GDM1 (cell line): ENCODE measurements around the gene STPG2.
"Not testable (repeated sequence)": the region's sequence is repeated elsewhere in the genome, so short reads cannot be mapped to it uniquely, and the experiment has no call there.

Experiments used
- DNase-seq: peaks from one replicate; lab custom pipeline; 2025; lab: John Stamatoyannopoulos, UW

Gene STPG2

DNA sequence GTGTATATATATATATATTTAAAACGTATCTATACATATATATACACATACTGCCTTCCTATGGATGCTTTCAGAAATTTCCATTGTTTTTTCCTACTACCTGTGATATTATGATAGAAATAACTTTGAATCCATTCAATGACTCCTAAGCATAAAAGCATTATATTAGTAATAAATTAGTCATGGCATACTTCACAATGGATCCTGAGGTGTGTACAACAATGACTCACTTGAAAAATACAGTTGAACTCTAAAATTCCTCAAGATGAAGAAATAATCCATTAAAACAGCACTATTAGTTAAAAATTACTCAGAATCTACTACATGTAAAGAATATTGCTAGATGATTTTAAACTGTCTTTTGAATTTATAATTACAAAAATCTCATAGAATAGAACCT is 201.1 kb downstream of the STPG2 start:
- no peak for DNase-seq

DNA sequence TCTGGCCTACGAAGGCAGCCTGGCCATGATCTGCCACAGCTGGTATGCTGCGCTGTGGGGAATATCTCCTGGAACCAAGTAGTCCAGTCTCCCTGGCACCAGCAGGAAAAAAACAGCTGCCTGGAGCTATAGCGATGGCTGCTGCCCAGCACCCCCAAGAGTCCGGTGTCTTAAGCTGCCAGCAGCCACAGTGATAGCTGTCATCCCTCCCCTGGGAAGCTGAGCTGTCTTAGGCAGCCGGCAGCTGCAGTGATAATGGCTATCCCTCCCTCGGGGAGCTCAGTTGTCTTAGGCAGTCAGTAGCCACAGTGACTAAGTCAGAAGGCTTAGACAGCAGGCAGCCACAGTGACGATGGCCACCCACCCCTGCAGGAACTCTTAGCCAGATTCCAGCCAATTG is 205.1 kb downstream of the STPG2 start:
- DNase-seq: no peak

DNA sequence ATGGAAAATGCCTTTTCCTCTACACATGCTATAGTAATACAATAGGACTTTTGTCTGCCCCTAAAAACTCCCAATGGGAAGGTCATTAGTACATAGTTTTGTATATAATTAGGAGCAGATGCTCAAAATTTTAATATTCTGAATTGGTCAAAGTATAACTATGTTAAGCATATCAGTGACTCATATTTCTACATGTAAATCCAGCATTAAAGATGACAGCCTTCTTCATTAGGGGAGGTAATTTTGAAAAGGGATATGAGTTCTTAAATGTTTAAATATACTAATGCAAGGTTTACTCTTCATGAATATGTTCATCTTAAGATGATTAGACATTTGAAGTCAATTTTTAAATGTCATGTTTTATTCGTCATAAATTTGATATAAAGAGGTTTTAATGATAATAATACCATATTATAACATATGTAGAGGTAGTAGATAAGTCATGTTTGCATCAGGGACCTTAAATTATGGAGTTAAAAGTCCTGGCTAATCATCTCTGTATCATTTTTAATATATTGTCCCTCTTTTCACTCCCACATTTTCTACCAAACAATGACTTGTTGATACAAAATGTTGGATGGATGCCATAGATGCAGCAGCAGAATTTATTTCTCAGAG is 218.8 kb downstream of the STPG2 start:
- no peak for DNase-seq

DNA sequence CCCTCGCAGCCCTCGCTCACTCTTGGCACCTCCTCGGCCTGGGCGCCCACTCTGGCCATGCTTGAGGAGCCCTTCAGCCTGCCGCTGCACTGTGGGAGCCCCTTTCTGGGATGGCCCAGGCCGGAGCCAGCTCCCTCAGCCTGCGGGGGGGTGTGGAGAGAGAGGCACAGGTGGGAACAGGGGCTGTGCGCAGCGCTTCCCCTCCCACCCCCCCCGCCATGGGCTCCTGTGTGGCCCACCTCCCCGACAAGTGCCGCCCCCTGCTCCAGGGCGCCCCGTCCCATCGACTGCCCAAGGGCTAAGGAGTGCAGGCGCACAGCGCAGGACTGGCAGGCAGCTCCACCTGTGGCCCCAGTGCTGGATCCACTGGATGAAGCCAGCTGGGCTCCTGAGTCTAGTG is 220.2 kb downstream of the STPG2 start:
- DNase-seq: no peak

DNA sequence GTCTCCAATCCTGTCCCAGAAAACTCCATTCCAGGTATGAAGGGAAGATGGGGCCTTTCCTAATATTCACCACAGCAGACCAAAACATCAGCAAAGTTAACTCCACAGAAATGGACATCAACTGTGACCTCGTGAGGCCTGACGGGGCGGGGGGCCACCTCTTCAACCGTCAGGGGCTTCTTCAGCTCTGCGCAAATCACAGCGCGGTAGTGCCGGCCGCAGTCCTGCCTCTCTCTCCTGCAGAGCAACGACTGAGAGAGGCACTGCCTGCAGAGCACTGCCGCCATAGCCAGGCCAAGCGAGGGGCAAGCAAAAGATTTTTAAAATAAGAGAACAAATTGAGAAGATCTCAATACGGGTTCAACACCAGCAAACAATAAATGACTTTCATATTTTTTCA is 226.2 kb downstream of the STPG2 start:
- DNase-seq: no peak

DNA sequence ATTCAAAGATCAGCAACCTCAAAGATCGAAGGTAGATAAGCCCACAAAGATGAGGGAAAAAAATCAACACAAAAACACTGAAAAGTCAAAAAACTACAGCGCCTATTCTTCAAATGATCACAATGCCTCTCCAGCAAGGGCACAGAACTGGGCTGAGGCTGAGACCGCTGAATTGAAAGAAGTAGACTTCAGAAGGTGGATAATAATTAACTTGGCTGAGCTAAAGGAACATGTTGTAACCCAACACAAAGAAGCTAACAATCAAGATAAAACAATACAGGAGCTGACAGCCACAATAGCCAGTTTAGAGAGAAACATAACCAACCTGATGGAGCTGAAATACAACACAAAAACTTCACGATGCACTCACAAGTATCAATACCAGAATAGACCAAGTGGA is 231.1 kb downstream of the STPG2 start:
- no peak for DNase-seq

DNA sequence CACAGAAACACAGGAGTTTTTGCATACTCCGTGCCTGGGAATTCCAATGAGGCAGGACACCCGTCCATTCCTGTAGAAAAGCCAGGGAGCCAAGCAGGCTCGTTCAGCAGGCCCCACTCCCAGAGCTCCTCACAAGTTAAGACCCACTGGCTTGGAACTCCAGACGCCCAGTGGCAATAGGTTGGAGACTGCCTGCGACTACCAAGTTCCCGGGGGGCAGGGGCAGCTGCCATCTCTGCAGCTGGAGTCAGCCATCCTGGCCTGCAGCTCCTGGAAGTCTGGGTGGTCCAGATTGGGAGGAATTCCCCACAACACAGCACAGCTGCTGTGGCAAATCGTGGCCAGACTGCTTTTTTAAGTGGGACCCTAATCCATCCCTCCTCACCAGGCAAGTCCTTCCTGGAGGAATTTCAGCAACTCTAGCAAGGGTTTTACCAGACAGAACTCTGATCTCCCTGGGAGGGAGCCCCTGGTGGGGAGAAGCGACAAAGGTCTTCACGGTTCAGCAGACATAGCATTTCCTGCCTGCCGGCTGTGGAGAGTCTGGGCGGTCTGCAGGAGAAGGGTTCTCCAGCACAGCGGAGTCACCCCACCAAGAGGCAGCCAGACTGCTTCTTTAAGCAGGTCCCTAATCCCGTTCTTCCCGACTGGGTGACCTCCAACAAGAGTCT is 231.9 kb downstream of the STPG2 start:
- DNase-seq: no peak

DNA sequence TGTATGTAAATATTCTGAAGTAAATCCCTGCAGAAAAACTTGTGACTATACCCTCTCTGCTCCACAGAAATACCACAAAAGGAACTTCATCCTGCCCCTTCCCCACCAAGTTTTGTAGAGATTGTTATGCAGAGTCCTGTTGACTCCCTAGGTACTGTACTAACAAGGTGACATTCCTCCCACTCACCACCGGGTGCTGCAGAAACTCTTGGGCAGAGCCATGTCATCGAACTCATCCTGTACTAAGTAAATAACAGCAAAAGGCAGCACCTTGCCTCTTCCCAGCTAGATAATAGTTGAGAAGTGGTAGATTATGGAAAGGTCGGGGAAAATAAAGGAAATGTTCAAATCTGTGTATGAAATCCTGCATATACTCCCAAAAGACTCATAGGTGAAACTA is 233.3 kb downstream of the STPG2 start:
- DNase-seq: no peak

DNA sequence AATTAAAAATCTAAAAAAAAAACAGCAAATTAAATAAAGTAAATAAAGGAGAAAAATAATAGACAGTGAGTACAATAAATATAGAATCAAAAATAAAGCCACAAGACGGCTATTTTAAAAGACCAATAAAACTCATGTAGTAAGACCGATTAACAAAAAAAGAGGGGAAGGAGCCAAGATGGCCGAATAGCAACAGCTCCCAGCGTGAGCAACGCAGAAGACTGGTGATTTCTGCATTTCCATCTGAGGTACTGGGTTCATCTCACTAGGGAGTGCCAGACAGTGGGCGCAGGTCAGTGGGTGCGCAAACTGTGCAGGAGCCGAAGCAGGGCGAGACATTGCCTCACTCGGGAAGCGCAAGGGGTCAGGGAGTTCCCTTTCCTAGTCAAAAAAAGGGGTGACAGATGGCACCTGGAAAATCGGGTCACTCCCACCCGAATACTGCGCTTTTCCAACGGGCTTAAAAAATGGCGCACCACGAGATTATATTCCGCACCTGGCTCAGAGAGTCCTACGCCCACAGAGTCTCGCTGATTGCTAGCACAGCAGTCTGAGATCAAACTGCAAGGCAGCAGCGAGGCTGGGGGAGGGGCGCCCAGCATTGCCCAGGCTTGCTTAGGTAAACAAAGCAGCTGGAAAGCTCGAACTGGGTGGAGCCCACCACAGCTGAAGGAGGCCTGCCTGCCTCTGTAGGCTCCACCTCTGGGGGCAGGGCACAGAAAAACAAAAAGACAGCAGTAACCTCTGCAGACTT is 239.7 kb downstream of the STPG2 start:
- DNase-seq: not testable (repeated sequence)

DNA sequence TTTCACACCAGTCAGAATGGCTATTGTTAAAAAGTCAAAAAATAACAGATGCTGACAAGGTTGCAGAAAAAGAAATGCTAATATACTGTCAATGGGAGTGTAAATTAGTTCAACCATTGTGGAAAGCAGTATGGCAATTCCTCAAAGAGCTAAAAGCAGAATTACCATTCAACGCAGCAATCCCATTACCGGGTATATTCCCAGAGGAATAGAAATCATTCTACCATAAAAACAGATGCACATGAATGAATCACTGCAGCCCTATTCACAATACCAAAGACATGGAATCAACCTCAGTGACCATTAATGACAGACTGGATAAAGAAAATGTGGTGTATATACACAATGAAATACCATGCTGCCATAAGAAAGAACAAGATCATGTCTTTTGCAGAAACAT is 243.0 kb downstream of the STPG2 start:
- no peak for DNase-seq

DNA sequence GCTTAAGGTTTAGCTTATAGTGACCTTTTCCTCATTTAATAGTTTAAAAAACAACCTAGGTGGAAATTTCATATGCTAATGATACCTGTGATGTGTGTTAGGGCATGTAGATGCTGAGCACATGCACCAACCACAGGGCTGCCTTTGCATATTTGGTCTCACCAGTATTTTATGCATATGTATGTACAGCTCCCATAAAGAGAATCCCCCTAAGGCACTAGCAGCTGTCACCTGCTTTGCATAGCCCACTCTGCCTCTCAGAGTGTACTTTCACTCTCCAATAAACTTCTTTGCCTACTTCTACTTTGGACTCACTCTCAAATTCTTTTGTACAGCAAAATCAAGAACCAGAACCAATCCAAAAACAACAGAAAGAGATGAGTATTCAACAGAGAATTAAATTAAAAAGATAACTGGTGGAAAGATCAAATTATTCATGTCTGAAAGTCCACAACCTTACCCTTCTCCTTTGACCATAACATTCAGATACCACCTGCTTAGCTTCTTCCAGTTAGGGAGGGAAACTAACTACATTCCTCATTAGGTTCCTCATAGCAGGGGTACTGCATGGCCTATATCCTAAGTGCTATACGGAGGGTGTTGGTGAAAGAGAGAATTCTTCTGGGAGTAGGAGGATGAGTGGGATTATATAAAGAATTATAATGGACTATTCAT is 250.5 kb downstream of the STPG2 start:
- DNase-seq: no peak

DNA sequence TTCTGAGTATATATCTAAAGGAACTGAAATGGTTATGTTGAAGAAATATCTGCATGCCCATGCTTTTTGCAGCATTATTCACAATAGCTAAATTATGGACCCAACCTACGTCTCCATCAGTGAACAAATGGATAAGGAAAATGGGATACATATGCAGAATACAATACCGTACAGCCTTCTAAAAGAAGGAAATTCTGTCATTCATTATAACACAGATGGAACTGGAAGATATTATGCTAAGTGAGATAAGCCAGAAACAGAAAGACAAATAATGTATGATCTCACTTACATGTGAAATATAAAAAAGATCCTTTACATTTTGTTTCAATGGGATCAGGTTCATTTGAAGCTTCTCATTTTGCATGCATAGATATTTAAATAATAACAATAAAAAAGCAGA is 263.3 kb downstream of the STPG2 start:
- DNase-seq: no peak

DNA sequence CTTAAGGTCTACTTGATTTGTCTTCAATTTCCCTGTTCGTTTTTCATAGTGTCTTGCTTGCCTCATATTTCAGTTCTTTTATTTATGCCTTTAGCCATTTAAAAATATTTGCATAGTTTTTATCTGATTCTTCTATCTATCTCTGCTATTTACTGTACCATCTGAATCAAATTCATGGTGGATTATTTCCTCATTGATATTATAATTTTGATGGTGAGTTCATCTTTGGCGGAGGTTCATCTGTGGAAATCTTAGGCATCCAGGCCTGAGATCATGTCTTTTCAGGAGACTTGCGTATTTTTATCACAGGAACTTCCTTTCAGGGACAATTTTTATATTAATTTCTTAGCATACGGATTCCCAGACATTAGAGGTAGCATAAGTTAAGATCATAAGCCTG is 275.2 kb downstream of the STPG2 start:
- DNase-seq: no peak

DNA sequence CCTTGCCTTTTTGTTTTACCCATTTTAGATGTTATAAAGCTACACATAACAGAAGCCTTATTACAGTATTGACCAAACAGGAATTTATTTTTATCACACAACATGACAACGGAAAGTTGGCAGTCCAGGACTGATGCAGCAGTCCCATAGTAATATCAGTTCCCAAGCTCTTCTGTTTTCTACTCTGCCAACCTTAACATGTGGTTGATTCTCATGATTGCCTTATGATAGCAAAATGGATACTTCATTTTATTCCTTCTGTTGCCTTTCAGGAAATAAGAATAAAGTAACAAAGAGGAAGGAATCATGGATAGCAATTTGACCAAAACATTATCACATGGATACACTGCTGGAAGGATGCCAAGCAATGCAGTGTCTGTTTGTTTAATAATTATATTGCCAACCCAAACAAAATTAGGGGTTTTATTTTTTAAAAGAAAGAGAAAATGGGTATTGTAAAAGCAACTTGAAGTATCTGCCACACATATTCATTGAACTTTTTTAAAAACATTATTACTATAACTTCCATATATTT is 275.7 kb downstream of the STPG2 start:
- no peak for DNase-seq

DNA sequence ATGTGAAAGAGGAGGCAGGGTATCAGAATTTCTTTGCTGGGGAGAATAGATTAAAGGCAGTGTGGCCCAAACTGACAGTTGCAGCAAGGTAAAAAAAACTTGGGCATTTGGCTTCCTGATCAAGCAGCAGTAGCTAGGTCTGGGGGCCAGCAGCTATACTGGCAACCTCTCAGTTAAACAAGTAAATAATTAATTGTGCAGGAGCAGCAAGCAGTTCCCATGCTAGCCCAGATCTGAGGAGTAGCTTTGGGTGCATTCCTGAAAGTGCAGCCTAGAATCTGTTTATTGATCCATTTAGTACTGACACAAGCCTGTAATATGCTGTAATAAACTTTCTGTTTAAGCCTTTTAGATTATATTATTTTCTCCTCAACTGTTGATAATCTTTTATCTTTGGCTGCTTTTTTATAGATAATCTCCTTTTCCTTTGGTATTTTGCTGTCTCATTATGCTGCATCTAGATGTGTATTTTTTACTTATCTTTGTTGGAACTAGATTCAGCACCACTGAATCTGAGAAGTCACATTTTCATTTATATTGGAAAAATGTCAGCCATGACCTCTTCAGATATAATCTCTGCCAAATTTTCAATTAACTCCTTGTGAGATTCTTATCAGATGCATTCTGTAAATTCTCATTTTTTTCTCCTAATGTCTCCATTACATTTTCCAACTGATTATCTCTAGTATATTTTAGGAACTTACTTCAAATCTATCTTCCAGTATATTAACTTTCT is 276.3 kb downstream of the STPG2 start:
- no peak for DNase-seq

DNA sequence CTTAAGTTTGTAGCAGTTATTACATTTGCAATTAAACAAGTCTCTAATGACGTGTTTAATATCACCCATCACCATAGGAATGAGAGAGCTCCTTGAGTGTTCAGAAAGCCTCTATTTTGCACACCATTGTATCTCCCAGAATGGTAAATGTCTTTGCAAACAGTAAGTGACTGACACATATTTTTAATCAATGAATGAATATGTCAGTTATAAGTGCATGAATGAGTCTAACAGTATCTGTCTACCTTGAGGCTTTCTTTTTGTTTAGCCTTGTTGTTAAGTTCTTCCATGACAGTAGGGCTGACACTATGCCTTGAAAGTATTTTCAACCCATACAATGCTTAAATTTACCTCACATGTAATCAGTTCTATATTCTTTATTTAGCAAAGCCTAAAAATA is 292.2 kb downstream of the STPG2 start:
- no peak for DNase-seq

DNA sequence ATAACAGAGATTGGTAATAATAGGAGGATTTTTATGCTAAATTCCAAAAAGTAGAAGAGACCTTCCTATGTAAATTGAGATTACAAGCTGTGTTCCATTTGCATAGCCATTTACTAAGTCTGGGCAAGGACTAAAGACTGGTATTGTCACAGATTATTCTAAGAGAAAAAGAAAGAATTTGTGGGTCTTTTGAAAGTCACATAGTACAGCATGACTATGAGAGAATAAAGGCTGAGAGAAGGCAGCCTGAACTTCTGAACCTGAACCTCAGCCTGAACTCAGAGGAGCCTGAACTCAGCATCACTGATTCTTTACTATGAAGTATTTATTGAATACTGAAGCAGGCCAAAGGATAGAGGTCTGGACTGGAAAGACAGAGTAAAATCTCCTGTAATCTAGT is 297.5 kb downstream of the STPG2 start:
- no peak for DNase-seq

DNA sequence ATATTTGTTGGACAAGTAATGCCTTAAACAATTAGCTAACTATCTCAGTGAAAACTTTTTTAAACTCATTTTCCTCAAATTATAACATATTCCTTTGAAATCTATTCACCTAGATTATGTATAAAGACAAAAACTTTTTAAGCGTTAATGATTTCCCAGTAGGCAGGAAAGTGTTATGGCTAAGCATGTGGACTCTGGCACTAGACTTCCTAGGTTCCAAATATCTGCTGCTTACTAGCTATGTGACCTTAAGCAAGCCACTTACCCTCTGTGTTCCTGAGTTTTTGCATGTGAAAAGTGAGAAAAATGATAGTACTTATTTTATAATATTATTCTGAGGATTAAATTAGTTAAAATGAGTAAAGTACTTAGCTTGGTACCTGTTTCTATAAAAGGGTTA is 301.8 kb downstream of the STPG2 start:
- no peak for DNase-seq

DNA sequence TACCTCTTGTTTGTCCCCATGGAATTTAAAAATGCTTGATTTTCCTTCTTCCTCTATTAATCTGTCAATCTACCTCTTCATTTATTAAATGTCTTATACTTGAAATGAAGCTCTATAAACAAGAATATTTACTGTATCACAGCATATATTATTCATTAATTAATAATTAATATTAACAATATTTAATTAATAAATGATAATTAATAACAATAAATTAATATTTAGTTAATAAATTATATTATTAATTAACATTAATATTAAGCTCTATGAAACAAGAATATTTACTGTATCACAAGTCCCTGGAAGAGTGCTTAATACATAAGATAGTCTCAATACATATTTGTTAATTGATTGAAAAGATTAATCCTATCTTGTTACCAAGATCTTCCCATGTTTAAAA is 306.6 kb downstream of the STPG2 start:
- no peak for DNase-seq

DNA sequence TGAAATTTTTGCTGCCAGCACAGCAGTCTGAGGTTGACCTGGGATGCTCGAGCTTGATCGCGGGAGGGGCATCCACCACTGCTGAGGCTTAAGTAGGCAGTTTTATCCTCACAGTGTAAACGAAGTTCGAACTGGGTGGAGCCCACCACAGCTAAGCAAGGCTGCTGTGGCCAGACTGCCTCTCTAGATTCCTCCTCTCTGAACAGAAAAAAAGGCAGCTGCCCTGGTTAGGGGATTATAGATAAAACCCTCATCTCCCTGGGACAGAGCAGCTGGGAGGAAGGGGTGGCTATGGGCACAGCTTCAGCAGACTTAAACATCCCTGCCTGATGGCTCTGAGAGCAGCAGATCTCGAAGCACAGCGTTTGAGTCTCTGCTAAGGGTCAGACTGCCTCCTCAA is 314.6 kb downstream of the STPG2 start:
- no peak for DNase-seq

DNA sequence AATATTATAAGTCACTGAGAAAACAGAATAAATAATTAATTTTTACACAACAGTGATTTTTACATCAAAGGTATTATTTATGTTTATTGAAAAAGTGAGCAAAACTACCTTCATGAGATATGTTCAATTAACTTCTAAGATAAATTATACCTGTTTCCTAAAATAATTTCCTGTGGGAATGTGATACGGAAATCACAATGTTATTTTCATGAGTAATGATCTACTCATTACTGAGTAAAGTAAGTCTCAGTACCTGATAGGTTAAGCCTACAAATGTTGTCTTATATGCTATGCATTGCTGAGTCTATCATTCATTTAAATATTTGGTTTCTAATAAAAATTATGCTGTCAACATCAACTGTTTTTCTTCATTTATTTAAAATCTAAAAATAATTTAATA is 324.0 kb downstream of the STPG2 start:
- DNase-seq: no peak

DNA sequence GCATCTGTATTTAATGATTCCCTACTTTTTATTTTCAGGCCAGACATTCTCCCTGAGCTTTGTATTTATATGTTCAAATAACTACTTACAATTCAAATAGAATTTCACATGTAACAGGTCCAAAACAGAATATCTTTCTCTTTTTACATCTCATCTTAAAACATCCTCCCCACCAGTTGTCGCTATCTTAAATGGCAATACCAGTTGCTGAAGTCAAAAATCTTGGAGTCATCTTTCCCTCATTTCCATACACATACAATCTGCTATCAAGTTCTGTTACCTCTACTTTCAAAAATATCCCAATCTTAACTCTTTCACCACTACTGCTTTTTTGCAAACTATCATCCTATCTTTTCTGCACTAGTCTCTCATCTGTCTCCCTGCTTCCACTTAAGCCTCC is 330.5 kb downstream of the STPG2 start:
- no peak for DNase-seq
